ENCODE results near the gene MESP2.

DNA sequence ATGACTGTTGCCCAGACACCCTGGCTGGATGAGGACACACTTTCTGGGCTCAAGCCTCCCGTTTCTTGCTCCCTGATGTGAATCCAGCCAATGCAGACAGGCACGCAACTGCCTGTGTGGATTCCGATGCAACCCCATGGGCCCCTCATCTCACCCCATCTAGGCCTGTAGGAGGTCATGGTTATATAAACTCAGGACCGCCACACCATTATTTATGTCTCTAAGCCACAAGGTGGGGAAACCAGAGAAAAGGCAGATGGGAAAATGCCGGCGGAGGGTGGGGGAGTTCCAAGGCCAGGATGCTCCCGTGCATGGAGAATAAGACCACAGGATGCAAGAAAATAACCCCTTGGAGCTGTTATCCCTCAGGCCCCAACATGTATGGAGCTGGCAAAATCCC lies 27.1 kb upstream of the MESP2 start:
- TF ChIP-seq, protein P1, sequence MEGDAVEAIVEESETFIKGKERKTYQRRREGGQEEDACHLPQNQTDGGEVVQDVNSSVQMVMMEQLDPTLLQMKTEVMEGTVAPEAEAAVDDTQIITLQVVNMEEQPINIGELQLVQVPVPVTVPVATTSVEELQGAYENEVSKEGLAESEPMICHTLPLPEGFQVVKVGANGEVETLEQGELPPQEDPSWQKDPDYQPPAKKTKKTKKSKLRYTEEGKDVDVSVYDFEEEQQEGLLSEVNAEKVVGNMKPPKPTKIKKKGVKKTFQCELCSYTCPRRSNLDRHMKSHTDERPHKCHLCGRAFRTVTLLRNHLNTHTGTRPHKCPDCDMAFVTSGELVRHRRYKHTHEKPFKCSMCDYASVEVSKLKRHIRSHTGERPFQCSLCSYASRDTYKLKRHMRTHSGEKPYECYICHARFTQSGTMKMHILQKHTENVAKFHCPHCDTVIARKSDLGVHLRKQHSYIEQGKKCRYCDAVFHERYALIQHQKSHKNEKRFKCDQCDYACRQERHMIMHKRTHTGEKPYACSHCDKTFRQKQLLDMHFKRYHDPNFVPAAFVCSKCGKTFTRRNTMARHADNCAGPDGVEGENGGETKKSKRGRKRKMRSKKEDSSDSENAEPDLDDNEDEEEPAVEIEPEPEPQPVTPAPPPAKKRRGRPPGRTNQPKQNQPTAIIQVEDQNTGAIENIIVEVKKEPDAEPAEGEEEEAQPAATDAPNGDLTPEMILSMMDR (IDR thresholded peaks at IDR 0.05): no peak
- no peak for TF ChIP-seq ZFX (IDR thresholded peaks at IDR 0.05; ENCODE audit: borderline replicate concordance)

Measured in 22Rv1 (cell line).